Measurements from ENCODE around the gene PRDM13.

Gene PRDM13

GRCh38 chr6:99568103-99568933 is 38.3 kb upstream of the PRDM13 start, which contains the start of gene CCNC:
Gene CCNC (minus strand): TSS chr6:99568660. CDS start chr6:99568527, 133 bp downstream.
- TF ChIP-seq CTCF (IDR thresholded peaks at IDR 0.05; ENCODE audit: insufficient read depth, low read length, poor library complexity, severe bottlenecking), result no peak

GRCh38 chr6:99573980-99574617 is 32.5 kb upstream of the PRDM13 start:
- DNase-seq (ENCODE audit: extremely low read depth, insufficient read length), result no peak
- Histone ChIP-seq H3K27me3 (replicated peaks; ENCODE audit: control insufficient read depth, insufficient read depth, low read length) (no peaks in the 10 kb centered on the region), H3K36me3 (ENCODE audit: control insufficient read depth, insufficient read depth, low read length) (no peaks in the 10 kb centered on the region), H3K4me3 (replicated peaks; ENCODE audit: low read depth, low read length) (no peak overlapping the region)
- TF ChIP-seq CTCF (IDR thresholded peaks at IDR 0.05; ENCODE audit: insufficient read depth, low read length, poor library complexity, severe bottlenecking), result no peak

More at GRCh38 chr6:99568103-99568933, 38.3 kb upstream of the PRDM13 start, which contains the start of gene CCNC:
- H3K4me3 ChIP-seq (replicated peaks; ENCODE audit: low read depth, low read length), result peak within 1 kb of the TSS; percentile 99
- DNase-seq (ENCODE audit: extremely low read depth, insufficient read length), result peak; percentile 95
- no peaks in the 10 kb centered on the region for H3K27me3 ChIP-seq (replicated peaks; ENCODE audit: control insufficient read depth, insufficient read depth, low read length)
- H3K36me3 ChIP-seq (ENCODE audit: control insufficient read depth, insufficient read depth, low read length), result no peaks in the 10 kb centered on the region

- Histone ChIP-seq H3K36me3 (ENCODE audit: control insufficient read depth, insufficient read depth, low read length) (no peaks in the 10 kb centered on the region), H3K4me3 (replicated peaks; ENCODE audit: low read depth, low read length) (no peak overlapping the region), H3K27me3 (replicated peaks; ENCODE audit: control insufficient read depth, insufficient read depth, low read length) (no peaks in the 10 kb centered on the region)
- no peak for TF ChIP-seq CTCF (IDR thresholded peaks at IDR 0.05; ENCODE audit: insufficient read depth, low read length, poor library complexity, severe bottlenecking)
- DNase-seq (ENCODE audit: extremely low read depth, insufficient read length), result no peak
These were observed 30.9 kb upstream of the PRDM13 start for GRCh38 chr6:99575544-99576227.

GRCh38 chr6:99579781-99580180 is 26.9 kb upstream of the PRDM13 start:
- DNase-seq (ENCODE audit: extremely low read depth, insufficient read length), result no peak
- Histone ChIP-seq H3K36me3 (ENCODE audit: control insufficient read depth, insufficient read depth, low read length) (no peaks in the 10 kb centered on the region), H3K27me3 (replicated peaks; ENCODE audit: control insufficient read depth, insufficient read depth, low read length) (no peaks in the 10 kb centered on the region), H3K4me3 (replicated peaks; ENCODE audit: low read depth, low read length) (no peak overlapping the region)
- no peak for TF ChIP-seq CTCF (IDR thresholded peaks at IDR 0.05; ENCODE audit: insufficient read depth, low read length, poor library complexity, severe bottlenecking)

- Histone ChIP-seq H3K27me3 (replicated peaks; ENCODE audit: control insufficient read depth, insufficient read depth, low read length) (no peaks in the 10 kb centered on the region; the same call in 1 of the 2 replicates), H3K36me3 (ENCODE audit: control insufficient read depth, insufficient read depth, low read length) (no peaks in the 10 kb centered on the region), H3K4me3 (replicated peaks; ENCODE audit: low read depth, low read length) (no peak overlapping the region)
- no peak for TF ChIP-seq CTCF (IDR thresholded peaks at IDR 0.05; ENCODE audit: insufficient read depth, low read length, poor library complexity, severe bottlenecking)
- DNase-seq (ENCODE audit: extremely low read depth, insufficient read length), result no peak
These were observed 18.8 kb upstream of the PRDM13 start for GRCh38 chr6:99587792-99588191.

Measured in GM06990 (cell line).